ENCODE data around the gene KRTAP19-3.

GRCh38 chr21:30463713-30464112 is 28.1 kb downstream of the KRTAP19-3 start:
- peak; percentile 79 for TF ChIP-seq CTCF (conservative IDR thresholded peaks at IDR 0.05)
- TF ChIP-seq ZFX (IDR thresholded peaks at IDR 0.05): no peak
